ENCODE results near the gene OR7G1. TPM values are rescaled to one million over a fixed set of nuclear protein-coding genes. Genes with fewer than 3 reads are reported as not detected.

OR7G1 gene
- total and polyA plus RNA-seq, 10 of the 15 experiments (the other 5 are each of a cell fraction or from before 2014, with no cell fraction given) = not detected

DNA sequence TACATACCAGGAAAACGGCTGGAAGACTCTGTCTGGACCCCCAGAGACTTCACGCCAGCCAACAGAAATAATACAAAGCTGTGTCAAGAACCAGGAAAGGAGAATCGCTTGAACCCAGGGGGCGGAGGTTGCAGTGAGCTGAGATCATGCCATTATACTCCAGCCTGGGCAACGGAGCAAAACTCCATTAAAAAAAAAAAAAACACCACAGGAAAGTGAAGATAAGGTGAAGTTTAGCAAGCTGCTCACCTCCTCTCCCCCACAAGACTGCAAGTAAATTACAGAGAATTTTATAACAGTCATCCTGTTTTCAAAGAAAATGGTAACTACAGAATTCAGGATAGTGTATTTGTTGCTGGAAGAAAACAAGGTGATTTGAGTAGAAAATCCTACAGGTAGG is 984 bp upstream of the OR7G1 start (continued):
- TF ChIP-seq, protein P1, sequence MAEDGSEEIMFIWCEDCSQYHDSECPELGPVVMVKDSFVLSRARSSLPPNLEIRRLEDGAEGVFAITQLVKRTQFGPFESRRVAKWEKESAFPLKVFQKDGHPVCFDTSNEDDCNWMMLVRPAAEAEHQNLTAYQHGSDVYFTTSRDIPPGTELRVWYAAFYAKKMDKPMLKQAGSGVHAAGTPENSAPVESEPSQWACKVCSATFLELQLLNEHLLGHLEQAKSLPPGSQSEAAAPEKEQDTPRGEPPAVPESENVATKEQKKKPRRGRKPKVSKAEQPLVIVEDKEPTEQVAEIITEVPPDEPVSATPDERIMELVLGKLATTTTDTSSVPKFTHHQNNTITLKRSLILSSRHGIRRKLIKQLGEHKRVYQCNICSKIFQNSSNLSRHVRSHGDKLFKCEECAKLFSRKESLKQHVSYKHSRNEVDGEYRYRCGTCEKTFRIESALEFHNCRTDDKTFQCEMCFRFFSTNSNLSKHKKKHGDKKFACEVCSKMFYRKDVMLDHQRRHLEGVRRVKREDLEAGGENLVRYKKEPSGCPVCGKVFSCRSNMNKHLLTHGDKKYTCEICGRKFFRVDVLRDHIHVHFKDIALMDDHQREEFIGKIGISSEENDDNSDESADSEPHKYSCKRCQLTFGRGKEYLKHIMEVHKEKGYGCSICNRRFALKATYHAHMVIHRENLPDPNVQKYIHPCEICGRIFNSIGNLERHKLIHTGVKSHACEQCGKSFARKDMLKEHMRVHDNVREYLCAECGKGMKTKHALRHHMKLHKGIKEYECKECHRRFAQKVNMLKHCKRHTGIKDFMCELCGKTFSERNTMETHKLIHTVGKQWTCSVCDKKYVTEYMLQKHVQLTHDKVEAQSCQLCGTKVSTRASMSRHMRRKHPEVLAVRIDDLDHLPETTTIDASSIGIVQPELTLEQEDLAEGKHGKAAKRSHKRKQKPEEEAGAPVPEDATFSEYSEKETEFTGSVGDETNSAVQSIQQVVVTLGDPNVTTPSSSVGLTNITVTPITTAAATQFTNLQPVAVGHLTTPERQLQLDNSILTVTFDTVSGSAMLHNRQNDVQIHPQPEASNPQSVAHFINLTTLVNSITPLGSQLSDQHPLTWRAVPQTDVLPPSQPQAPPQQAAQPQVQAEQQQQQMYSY (CRISPR knock-in tag; IDR thresholded peaks at IDR 0.05) = no peak
- TF ChIP-seq ZNF384 (IDR thresholded peaks at IDR 0.05; ENCODE audit: borderline replicate concordance, low read depth, low read length) (no peak), MXI1 (IDR thresholded peaks at IDR 0.05; ENCODE audit: low read depth, low read length) (no peak), TAF1 (IDR thresholded peaks at IDR 0.05; ENCODE audit: borderline replicate concordance, low read depth, low read length) (no peak), ATF3 (IDR thresholded peaks at IDR 0.05; ENCODE audit: borderline replicate concordance, extremely low read depth, low read depth, low read length) (no peak), ZBED1 (IDR thresholded peaks at IDR 0.05; ENCODE audit: borderline replicate concordance) (no peak), HDAC2 (IDR thresholded peaks at IDR 0.05) (no peak), REST (IDR thresholded peaks at IDR 0.05; ENCODE audit: low read depth, low read length) (no peak), BRCA1 (IDR thresholded peaks at IDR 0.05; ENCODE audit: low read depth, low read length) (no peak)
